NOMO-1 treated with dmso at 0.1 percent for 144 hours (cell line): Measurements from ENCODE around the gene KIF5A.

Experiments used
- DNase-seq: peaks from one replicate; lab custom pipeline; 2025; ENCODE audit not compliant: unreplicated experiment; lab: John Stamatoyannopoulos, UW

Gene KIF5A

DNA sequence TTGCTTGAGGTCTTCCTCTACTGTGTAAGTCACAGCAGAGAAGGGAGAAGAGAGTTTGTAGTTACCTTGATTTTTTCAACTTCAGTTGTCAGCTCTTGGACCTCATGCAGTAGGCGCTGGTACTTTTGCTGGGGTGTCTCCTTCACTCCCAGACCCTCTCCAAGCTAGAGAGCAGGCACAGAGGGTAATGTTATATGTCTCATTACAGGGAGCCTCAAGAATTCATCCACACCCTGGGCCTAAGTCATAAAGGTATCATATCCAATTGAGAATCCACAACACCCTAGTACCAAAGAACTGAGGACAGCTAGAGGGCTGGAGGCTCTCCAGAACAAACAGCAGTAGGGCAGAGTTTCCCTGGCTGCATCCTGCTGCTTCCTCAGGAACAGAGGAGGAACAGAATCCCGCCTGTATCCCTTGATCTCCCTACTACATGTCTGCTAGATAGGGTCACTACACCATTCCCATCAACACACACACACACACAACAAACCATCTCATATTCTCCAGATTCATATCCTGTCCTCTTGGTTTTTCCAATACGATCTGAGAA lies 14.8 kb upstream of the KIF5A start:
- no peak for DNase-seq

- no peak for DNase-seq
Measured at GRCh38 chr12:57535764-57536596, 13.9 kb upstream of the KIF5A start.

- no peak for DNase-seq
Measured at GRCh38 chr12:57536597-57536942, 13.3 kb upstream of the KIF5A start.

GRCh38 chr12:57539134-57539768 lies 10.6 kb upstream of the KIF5A start:
- no peak for DNase-seq

- no peak for DNase-seq
Measured at GRCh38 chr12:57541001-57541400, 8.8 kb upstream of the KIF5A start.

GRCh38 chr12:57541717-57542116 lies 8.1 kb upstream of the KIF5A start:
- no peak for DNase-seq

DNA sequence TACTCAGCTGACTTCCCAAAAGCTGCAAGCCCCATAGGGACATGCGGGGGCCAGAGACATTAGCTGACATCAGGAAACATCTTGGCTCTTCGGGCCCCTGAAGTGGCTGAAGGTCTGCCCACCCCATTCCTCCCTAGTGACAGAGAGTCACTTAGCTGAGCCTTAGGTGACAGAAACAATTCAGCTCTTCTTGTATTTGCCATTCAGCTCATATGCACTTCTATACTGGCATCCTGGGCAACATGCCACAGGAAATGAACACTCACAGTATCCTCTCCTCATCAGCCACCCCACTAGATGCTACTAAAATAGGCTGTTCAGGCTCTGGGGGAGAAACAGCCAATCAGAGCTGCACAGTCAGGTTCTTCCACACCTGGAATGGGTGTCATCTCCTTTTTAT lies 6.3 kb upstream of the KIF5A start:
- no peak for DNase-seq

- no peak for DNase-seq
Measured at GRCh38 chr12:57545809-57546437, 3.9 kb upstream of the KIF5A start.

DNA sequence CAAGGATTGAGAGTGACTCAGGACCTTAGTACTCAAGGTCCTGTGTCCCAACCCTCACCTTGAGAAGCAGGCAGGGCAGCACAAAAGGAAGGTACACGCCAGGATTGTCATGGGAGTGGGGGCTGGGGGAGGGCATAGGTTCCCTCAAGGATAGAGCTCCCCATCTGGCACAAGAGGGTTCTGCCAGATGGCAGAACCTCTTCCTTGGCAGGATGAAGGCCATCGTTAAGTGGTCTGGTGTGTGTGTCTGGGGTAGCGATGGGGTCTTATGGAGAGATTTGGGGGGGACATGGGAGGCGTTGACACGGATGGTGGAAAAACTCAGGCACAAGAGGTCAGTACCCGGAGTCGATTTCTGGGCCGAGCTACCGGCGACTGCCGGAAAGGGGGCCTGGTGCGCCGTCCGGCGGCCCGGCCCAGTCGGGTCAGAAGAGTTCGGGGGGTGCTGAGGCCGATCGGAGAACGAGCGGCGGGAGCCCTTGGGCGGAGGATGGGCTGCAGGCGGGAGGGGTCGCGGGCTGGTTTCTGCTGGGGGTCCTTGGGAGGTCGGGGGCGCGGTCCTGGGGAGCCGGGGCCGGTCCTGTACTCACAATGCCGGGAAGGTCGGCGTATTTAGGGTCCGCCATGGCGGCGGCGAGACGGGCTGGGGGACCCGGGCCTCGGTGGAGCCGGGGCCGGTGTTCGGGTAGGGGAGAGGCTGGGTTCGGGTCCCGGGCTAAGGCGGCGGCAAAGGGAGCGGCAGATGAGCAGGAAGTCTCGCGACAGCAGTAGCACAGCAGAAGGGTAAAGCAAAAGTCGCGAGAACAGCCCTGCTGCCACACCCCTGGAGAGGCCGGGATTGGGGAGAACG lies 3.2 kb upstream of the KIF5A start, which contains the start of gene DCTN2:
TSS of gene DCTN2 (minus strand) at position 755 of the 850 bp plus-strand sequence. CDS start at position 626, 129 bp downstream.
- no peak for DNase-seq

GRCh38 chr12:57547288-57548012 lies 2.4 kb upstream of the KIF5A start:
- DNase-seq = peak; percentile 99

DNA sequence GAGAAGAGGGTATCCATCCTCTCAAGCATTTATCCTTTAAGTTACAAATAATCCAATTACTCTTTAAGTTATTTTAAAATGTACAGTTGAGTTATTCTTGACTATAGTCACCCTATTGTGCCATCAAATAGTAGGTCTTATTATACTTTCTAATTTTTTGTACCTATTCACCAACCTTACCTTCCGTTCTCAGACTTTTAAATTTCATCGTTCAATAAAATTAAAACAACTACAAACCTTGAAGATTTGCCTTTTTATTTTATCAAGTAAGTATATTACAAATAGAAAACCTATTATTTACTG lies 1.9 kb upstream of the KIF5A start:
- no peak for DNase-seq

DNA sequence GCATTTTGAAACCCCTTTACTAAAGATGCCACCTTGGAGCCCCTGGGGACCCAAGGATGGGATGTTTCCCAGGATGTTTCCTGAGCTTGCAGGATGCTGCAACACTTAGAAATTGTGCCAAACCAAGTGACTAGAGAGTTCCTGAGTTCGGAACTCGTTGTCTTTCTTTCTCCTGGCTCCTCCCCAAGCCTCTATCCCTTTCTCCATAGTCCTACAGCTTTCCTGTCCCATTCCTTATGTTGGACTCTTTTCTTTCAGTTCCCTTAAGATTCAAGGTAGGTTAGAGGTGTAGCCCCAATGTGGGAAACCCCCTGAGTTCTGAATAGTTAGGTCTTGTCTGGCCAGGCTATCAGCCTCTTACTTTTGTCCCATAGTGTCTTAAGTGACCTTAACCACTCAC lies 1.4 kb upstream of the KIF5A start:
- no peak for DNase-seq

DNA sequence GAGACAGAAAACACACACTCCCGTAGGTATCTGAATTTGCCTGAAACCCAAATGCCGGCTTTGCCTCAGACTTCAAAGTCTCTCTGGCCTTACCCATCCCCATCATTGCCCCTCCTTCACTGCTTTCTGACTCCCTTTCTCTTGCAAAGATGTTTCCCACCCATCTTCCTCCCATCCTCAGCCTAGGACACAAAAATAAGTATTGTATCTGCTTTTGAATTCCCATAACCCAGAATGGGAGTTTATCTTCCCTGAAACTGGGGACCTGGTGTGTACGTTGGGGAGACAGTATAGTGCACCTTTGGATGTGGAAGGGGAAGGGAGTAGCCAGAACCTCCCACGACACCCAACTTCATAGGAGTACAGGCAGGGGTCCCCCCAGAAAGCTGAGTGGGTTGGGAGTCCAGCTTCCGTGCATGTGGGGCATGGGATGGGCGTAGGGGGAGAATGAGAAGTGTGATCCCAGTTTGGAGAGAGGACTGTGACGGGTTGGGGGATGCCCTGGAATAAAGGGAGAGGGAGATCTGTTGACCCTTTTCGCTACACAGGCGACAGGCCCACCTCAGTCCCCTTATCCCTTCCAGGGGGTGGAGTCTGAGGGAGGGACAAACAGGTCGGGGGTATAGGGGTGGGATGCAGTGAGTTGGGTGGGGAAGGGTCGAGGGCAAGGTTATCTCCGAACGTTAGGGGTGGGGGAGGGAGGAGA lies 488 bp upstream of the KIF5A start:
- no peak for DNase-seq

- DNase-seq = no peak
Measured at GRCh38 chr12:57550641-57551549, 1.1 kb downstream of the KIF5A start.

- no peak for DNase-seq
Measured at GRCh38 chr12:57551637-57552305, 1.9 kb downstream of the KIF5A start.

GRCh38 chr12:57552306-57552651 lies 2.4 kb downstream of the KIF5A start:
- DNase-seq = no peak

GRCh38 chr12:57552835-57553313 lies 3.0 kb downstream of the KIF5A start:
- no peak for DNase-seq
